Panc1 (cell line): ENCODE measurements around the gene GID8. TPM values are rescaled to one million over a fixed set of nuclear protein-coding genes. Genes with fewer than 3 reads are reported as not detected.

Source experiments
- ATAC-seq: fragments of 200-7000 bp; cut with Tn5 transposase; 2 replicates; pipeline ENCODE4 v1.9.1; 2020; ENCODE audit warnings: mild to moderate bottlenecking, moderate library complexity
- BruUV-seq: library from RNA; stranded (reverse); fragments of 400-500 nt; replicated peaks from 2 replicates; lab custom pipeline; 2021; lab: Mats Ljungman, UMichigan
- CTCF ChIA-PET: fragments of 300-600 bp; sonication (Branson Sonifier 250); formaldehyde crosslinking; loops from one replicate; lab custom pipeline; 2022; ENCODE audit warnings: antibody characterized with exemption; lab: Charles Lee
- POLR2A ChIA-PET: fragments of 300-600 bp; sonication (Branson Sonifier 250); formaldehyde crosslinking; loops from one replicate; lab custom pipeline; 2022; ENCODE audit warnings: antibody characterized with exemption; lab: Charles Lee
- DNase-seq: peaks from one replicate; pipeline ENCODE4 v3.0.0-alpha.2; 2010; ENCODE audit warnings: low read depth, low spot score
- H3K27ac ChIP-seq: 2 replicates; pipeline ENCODE4 v1.5.1; 2011; ENCODE audit warnings: mild to moderate bottlenecking, low read length, inconsistent platforms
- H3K27me3 ChIP-seq: fragments of 200-500 bp; sonication (Bioruptor generic); 2 replicates; pipeline ENCODE4 v1.6.0; 2014; ENCODE audit warnings: low read length, inconsistent platforms; ENCODE audit not compliant: control insufficient read depth, insufficient read depth
- H3K36me3 ChIP-seq: fragments of 200-500 bp; sonication (Bioruptor generic); 2 replicates; pipeline ENCODE4 v1.5.1; 2014; ENCODE audit warnings: inconsistent platforms, mild to moderate bottlenecking, low read length, moderate library complexity; ENCODE audit not compliant: control insufficient read depth, insufficient read depth
- H3K4me1 ChIP-seq: 2 replicates; pipeline ENCODE4 v1.5.1; 2011; ENCODE audit warnings: inconsistent platforms, mild to moderate bottlenecking, low read length, moderate library complexity; ENCODE audit not compliant: control insufficient read depth, insufficient read depth
- H3K4me3 ChIP-seq, 2 experiments: 2 replicates each; pipeline ENCODE4 v1.5.1; 2011 to 2012; ENCODE audit warnings: low read depth in 2 of 2, low read length in 2 of 2, mild to moderate bottlenecking in 2 of 2, inconsistent platforms in 1 of 2, moderate library complexity in 1 of 2
- H3K9me3 ChIP-seq: fragments of 200-500 bp; sonication (Bioruptor generic); 2 replicates; pipeline ENCODE4 v1.5.1; 2014; ENCODE audit warnings: low read depth, mild to moderate bottlenecking, inconsistent platforms, low read length, moderate library complexity; ENCODE audit not compliant: control insufficient read depth, insufficient read depth
- CTCF ChIP-seq: fragments of 450-650 bp; IDR thresholded peaks from 2 replicates; pipeline ENCODE4 v1.5.1; 2017; ENCODE audit warnings: mild to moderate bottlenecking
- POLR2AphosphoS5 ChIP-seq: IDR thresholded peaks from 2 replicates; pipeline ENCODE4 v1.6.1; 2012; ENCODE audit warnings: mild to moderate bottlenecking, low read depth, low read length, moderate library complexity
- REST ChIP-seq, 2 experiments: IDR thresholded peaks; 2 replicates each; pipeline ENCODE4 v1.6.1; 2011 to 2012; ENCODE audit warnings: low read depth in 2 of 2, control low read depth in 1 of 2, low read length in 1 of 2, mild to moderate bottlenecking in 1 of 2, moderate library complexity in 1 of 2; ENCODE audit not compliant: insufficient read depth in 1 of 2
- SIN3A ChIP-seq: IDR thresholded peaks from 2 replicates; pipeline ENCODE4 v1.6.1; 2012; ENCODE audit warnings: low read depth, mild to moderate bottlenecking, low read length, moderate library complexity, borderline replicate concordance; ENCODE audit not compliant: insufficient read depth
- TCF7L2 ChIP-seq: IDR thresholded peaks from 2 replicates; pipeline ENCODE4 v1.6.1; 2011; ENCODE audit warnings: mild to moderate bottlenecking, low read depth, low read length, inconsistent platforms
- in situ Hi-C: cut with HindIII; loops from 2 replicates; pipeline ENCODE4 v1.10.0; 2016; ENCODE audit warnings: low sequenced_read_pairs, low pct_unique_long_range_greater_than_20kb
- intact Hi-C: fragments of 100-400 bp; cut with micrococcal nuclease; formaldehyde crosslinking; loops from one replicate; pipeline ENCODE4 v1.10.0; 2022; ENCODE audit not compliant: unreplicated experiment
- total RNA-seq: library from RNA; stranded (reverse); gene quantifications from one replicate; pipeline ENCODE4 v1.2.1, GENCODE V29; 2021; ENCODE audit not compliant: unreplicated experiment

GID8 gene
- total RNA-seq, 1 experiment from 2014 or later = 37.3 TPM

- ATAC-seq = peak; percentile 29; the same call in 1 of the 2 replicates
- no TSS peak for BruUV-seq
- Histone ChIP-seq H3K27ac (no peak overlapping the region), H3K9me3 (no peaks in the 10 kb centered on the region), H3K4me1 (no peaks in the 10 kb centered on the region), H3K4me3 (no peak overlapping the region), H3K36me3 (no peaks in the 10 kb centered on the region), H3K27me3 (no peaks in the 10 kb centered on the region)
- in situ Hi-C loops (no loop called here), intact Hi-C loops (no loop called here)
- TF ChIP-seq REST (IDR thresholded peaks at IDR 0.05; ENCODE audit: insufficient read depth in 1 of 2, low read depth in 2 of 2, low read length in 1 of 2) = no peak
- TF ChIP-seq SIN3A = no peak
- TF ChIP-seq POLR2AphosphoS5 = no peak
- no peak for TF ChIP-seq CTCF
- TF ChIP-seq TCF7L2 = no peak
- DNase-seq = no peak
- POLR2A ChIA-PET = no interaction called here
- CTCF ChIA-PET = no interaction called here
Measured at GRCh38 chr20:62995898-62996595, 58.1 kb downstream of the GID8 start.

GRCh38 chr20:62996596-62996982 lies 58.6 kb downstream of the GID8 start:
- Histone ChIP-seq H3K4me3 (no peak overlapping the region), H3K27ac (no peak overlapping the region), H3K36me3 (no peaks in the 10 kb centered on the region), H3K9me3 (no peaks in the 10 kb centered on the region), H3K4me1 (no peaks in the 10 kb centered on the region), H3K27me3 (no peaks in the 10 kb centered on the region)
- TF ChIP-seq TCF7L2 = no peak
- no peak for TF ChIP-seq SIN3A
- TF ChIP-seq REST (IDR thresholded peaks at IDR 0.05; ENCODE audit: insufficient read depth in 1 of 2, low read depth in 2 of 2, low read length in 1 of 2) = no peak
- TF ChIP-seq POLR2AphosphoS5 = no peak
- no peak for TF ChIP-seq CTCF
- CTCF ChIA-PET = no interaction called here
- no TSS peak for BruUV-seq
- no peak for DNase-seq
- POLR2A ChIA-PET = no interaction called here
- intact Hi-C loops = no loop called here
- in situ Hi-C loops = no loop called here
- no peak for ATAC-seq
